PC-9 (cell line): ENCODE measurements around the gene ME1.

ENCODE experiments used
- EZH2 ChIP-seq: fragments of 200-600 bp; sonication (generic); IDR thresholded peaks from 2 replicates; pipeline ENCODE4 v1.8.0; 2017; ENCODE audit warnings: antibody characterized with exemption, low read depth
- TF ChIP-seq, protein P1 (sequence below): fragments of 200-600 bp; sonication (generic); conservative IDR thresholded peaks from 2 replicates; pipeline ENCODE4 v1.6.1; 2017; ENCODE audit warnings: mixed run types, antibody characterized with exemption, mild to moderate bottlenecking, moderate library complexity

DNA sequence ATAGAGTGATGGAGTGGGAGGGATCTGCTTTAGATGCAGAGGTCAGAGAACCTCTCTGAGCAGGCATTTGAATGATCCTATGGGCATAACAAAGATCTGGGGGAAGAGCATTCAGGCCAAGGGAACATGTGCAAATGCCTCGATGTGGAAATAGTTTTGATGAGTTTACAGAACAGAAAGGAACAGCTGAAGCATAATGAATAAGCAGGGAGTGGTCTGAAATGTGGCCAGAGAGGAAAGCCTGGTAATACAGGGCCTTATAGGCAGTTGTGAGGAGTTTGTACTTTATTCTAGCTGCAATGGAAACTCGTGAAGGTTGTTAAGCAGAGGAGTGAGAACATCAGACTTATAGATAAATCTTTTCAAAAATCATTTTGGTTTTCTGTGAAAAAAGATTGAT is 33.0 kb upstream of the ME1 start:
- TF ChIP-seq, protein P1, sequence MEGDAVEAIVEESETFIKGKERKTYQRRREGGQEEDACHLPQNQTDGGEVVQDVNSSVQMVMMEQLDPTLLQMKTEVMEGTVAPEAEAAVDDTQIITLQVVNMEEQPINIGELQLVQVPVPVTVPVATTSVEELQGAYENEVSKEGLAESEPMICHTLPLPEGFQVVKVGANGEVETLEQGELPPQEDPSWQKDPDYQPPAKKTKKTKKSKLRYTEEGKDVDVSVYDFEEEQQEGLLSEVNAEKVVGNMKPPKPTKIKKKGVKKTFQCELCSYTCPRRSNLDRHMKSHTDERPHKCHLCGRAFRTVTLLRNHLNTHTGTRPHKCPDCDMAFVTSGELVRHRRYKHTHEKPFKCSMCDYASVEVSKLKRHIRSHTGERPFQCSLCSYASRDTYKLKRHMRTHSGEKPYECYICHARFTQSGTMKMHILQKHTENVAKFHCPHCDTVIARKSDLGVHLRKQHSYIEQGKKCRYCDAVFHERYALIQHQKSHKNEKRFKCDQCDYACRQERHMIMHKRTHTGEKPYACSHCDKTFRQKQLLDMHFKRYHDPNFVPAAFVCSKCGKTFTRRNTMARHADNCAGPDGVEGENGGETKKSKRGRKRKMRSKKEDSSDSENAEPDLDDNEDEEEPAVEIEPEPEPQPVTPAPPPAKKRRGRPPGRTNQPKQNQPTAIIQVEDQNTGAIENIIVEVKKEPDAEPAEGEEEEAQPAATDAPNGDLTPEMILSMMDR = no peak
- TF ChIP-seq EZH2 = no peak
